ENCODE data around the gene ENPP7. TPM values are rescaled to one million over a fixed set of nuclear protein-coding genes. Genes with fewer than 3 reads are reported as not detected.

ENPP7 gene, protein sequence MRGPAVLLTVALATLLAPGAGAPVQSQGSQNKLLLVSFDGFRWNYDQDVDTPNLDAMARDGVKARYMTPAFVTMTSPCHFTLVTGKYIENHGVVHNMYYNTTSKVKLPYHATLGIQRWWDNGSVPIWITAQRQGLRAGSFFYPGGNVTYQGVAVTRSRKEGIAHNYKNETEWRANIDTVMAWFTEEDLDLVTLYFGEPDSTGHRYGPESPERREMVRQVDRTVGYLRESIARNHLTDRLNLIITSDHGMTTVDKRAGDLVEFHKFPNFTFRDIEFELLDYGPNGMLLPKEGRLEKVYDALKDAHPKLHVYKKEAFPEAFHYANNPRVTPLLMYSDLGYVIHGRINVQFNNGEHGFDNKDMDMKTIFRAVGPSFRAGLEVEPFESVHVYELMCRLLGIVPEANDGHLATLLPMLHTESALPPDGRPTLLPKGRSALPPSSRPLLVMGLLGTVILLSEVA
- not detected in 2 replicates for polyA plus RNA-seq (2014; cell fraction: cytosol; rRNA removed)
- not detected in 2 replicates for polyA plus RNA-seq (2014; cell fraction: nucleus; rRNA removed)

DNA sequence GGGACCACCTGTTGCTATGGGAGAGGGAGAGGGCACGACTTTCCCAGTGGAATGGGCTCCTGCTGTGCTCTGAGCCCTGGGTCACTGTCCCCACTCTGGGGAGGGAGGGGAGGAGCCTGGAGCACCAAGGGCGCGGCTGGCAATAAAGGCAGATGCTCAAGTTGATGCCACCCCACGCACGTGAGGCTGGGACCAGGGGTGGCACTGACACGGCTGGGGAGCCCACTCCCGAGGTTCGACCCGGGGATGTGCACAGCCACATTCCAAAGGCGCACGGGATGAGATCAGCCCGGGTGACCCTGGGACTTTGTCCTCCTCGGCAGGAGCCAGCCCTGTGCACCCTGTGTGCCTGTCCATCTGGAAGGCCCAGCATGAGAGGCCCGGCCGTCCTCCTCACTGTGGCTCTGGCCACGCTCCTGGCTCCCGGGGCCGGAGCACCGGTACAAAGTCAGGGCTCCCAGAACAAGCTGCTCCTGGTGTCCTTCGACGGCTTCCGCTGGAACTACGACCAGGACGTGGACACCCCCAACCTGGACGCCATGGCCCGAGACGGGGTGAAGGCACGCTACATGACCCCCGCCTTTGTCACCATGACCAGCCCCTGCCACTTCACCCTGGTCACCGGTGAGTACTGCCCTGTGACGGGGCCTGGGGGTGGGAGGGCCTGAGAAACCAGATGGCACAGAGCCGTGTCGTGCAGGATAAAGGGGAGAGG lies at the start of gene ENPP7:
Gene ENPP7 (plus strand): TSS at position 175 of the 715 bp plus-strand sequence. CDS start 197 bp downstream, at position 372.
- DNase-seq (ENCODE audit: low spot score): no peak

GRCh38 chr17:79681101-79681621 lies 49.6 kb upstream of the ENPP7 start:
- no peak for DNase-seq (ENCODE audit: low spot score)

DNA sequence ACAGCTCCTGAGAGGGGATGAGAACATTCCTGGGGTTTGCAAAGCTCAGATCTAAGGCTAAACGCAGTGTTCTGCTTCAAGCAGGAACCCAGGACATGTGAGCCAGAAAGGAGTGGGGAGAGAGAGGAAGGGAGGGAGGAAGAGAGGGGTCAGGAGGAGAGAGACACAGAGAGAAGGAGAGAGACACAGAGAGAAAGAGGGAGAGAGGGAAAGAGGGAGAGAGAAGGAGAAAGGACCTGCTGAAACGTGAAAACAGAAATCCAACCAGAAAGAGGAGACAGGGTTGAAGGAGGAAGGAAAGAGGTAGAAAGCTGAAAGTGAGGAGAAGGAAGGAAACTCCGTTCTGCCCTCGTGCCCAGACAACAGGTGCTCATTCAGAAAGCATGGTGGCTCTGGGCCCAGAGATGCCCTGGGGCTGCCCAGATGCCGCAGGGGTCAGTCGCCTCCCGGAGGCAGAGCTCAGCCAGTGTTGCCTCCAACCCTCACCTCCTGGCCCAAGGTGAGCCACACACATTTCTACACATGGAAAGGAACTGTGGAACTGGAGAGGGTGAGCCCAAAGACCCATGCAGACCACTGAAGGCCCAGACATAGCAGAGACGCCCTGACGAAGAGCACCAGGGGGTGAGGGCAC lies 49.0 kb upstream of the ENPP7 start:
- no peak for DNase-seq (ENCODE audit: low spot score)

DNA sequence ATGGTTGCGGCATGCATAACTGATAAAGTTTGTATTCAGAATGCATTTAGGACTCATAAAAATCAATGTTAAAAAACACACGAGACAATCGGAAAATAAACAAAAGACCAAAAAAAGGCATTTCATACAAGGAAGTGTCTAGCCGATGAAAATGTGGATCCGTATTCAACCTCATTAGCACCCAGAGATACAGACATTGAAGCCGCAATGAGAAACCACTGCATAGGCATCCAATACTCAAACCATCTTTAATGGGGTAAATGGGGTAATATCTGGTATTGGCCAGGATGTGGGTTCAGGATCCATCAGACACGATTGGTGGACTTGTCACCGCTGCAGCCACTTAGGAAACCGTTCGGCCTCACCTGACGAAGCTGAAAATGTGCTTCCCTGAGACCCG lies 47.4 kb upstream of the ENPP7 start:
- no peak for DNase-seq (ENCODE audit: low spot score)

DNA sequence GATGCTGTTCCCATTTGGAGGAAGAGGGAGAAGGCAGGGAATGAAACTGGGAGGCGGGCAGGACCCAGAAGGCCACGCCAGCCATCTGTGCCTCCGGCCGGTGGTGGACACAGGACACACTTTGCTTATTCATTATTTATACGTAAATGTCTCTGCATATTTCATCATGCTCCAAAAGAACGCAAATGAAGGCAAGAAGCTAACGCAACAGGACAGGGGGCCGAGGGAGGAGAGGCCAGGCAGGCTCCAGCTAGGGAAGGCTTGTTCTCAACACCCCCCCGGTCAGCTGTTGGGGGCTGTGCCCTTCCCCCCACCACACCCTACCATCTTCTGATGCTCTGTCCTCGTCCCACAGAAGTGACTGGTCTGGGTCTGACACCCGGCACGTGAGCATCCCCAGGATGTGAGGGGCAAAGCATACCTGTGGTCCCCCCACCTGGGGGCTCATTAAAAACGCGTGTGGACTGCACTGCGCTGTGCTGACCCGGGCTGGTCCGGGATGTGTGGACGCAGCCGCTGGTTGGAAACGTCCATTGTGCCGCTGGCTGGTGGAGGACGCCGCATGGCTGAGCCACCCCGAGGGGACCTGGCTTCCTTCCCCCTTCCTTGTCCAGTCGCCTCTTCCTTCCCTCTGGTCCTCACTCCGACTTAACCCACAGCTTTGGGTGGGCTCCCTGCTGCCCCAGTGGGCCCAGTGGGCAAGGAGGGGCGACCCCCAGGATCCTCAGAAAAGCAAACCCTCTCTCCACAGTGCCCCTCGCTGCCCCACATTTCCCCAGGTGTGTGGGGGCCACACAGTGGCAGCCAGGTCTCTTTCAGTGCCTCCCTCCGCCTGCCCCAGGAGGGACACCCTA lies 46.4 kb upstream of the ENPP7 start:
- no peak for DNase-seq (ENCODE audit: low spot score)

DNA sequence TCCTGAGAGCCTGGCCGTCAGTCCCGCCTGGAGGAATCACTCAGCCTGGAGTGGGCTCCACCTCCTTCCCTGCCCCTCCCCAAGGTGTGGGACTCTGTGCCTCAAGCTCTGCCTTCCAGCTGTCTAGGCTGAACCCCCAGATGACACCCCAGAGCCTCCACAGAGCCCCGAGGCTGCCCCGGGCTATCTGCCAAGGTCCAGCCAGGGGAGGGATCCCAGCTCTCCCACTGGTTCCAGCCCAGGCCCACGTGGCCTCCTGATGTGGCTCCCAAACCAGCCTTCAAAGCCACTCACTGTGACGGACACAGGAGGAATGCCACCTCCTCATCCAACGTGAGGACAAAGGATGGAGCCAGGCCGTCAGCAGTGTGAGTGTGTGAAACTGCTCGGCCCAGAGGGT lies 45.6 kb upstream of the ENPP7 start:
- DNase-seq (ENCODE audit: low spot score): no peak

DNA sequence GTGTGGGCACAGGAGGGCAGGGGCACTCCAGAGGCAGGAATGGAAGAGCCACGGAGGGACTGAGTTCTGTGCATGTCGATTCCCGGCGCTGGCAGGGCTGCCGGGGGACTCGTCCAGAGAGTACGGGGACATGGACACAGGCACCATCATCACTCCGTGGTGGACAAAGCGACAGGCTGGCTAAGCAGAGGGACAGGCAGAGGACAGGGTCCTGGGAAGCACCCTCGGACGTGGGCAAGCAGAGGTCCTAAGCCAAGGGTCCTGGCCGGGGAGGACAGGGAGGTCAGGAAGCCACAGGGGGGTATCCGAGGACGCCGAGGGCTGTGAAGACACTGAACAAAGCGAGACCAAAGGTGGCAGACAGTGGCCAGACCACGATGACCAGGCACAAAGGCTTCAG lies 44.3 kb upstream of the ENPP7 start:
- no peak for DNase-seq (ENCODE audit: low spot score)

DNA sequence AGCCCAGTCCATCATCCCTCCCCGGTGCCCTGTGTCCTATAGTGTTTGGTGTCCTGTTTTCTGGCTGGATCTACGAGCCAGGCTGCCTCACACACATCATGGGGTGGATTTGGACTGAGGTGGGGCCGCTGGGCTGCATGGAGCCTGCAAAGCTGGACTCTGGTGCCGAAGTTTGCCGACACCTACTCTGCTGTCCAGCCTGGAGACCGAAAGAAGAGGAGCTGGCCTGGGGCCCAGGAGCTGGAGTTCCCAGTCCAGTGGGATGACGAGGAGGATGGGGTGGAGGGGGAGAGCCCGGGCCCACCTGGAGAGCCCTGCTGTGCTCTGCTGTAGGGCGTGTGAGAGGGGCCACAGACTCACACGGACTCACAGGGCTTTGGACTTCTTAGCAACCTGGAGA lies 40.3 kb upstream of the ENPP7 start:
- no peak for DNase-seq (ENCODE audit: low spot score)

- no peak for DNase-seq (ENCODE audit: low spot score)
Observed at GRCh38 chr17:79690988-79691836, 39.5 kb upstream of the ENPP7 start.

- DNase-seq (ENCODE audit: low spot score): no peak
Observed at GRCh38 chr17:79691931-79692330, 38.8 kb upstream of the ENPP7 start.

DNA sequence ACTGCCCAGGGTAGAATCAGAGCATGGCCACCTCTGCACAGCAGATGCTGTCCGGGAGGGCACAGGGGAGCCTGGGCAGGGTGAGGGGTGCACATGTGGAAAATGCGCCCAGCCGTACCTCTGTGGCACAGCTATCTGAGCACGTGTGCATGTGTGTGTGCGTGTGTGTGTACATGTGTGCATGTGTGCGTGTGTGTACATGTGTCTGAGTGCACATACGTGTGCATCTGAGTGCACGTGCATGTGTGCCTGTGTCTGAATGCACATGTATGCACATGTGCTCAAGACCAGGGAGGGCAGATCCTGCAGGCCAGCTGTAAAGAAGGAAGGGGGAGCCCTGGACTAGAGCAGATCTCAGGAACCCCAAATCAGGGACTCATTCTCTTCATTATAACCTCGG lies 37.3 kb upstream of the ENPP7 start:
- DNase-seq (ENCODE audit: low spot score): no peak

DNA sequence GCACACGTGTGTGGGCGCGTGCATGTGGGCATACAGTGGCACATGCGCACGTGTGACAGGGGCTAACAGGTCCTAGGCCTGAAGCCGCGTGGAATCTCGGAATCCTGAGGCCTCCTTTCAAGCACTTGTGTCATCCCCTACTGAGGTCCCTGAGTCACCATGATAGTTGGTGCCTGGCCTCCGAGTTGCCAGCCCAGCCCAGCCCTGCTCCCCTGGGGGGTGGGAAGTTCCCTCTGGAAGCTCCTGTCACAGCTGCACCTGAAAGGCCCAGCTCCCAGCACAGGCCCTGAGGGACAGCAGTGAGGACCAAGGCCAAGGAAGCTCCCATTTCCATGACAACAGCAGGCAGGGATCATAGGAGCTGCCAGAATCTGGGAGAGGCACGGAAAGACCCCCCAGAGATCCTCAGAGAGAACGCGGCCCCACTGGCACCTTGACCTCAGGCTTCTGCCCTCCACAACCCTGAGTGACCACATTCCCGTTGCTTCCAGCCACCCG lies 35.4 kb upstream of the ENPP7 start:
- DNase-seq (ENCODE audit: low spot score): no peak

- DNase-seq (ENCODE audit: low spot score): no peak
Observed at GRCh38 chr17:79695797-79696609, 34.7 kb upstream of the ENPP7 start.

DNA sequence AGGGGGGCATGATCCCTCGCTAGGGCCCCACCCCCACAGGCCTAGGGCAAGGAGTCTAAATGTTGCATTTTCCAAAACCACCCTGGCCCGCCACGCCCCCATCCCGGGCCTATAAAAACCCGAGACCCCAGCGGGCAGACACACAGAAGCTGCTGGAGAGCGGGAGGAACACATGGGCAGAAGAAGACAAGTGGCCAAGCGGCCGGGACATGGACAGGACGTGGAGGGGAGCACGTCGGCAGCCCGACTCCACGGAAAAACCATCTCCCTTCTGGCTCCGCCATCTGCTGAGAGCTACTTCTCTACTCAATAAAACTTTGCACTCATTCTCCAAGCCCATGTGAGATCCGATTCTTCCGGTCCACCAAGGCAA lies 34.1 kb upstream of the ENPP7 start:
- no peak for DNase-seq (ENCODE audit: low spot score)

GRCh38 chr17:79698146-79698846 lies 32.4 kb upstream of the ENPP7 start:
- DNase-seq (ENCODE audit: low spot score): no peak

DNA sequence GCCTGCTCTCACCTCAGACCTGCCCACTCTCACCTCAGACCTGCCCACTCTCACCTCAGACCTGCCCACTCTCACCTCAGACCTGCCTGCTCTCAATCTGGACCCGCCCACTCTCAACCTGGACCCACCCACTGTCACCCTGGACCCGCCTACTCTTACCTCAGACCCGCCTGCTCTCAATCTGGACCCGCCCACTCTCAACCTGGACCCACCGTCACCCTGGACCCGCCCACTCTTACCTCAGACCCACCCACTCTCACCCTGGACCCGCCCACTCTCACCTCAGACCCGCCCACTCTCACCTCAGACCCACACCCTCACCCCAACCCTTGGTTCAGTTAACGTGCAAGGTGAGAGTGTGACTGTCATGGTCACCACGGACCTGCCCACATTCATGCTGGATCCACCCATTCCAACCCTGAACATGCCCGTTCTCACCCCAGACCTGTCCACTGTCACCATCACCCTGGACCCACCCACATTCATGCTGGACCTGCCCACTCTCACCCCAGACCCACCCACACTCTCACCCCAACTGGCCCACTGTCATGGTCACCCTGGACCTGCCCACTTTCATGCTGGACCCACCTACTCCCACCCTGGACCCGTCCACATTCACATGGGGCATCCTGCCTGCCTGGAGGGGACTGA lies 31.2 kb upstream of the ENPP7 start:
- no peak for DNase-seq (ENCODE audit: low spot score)

DNA sequence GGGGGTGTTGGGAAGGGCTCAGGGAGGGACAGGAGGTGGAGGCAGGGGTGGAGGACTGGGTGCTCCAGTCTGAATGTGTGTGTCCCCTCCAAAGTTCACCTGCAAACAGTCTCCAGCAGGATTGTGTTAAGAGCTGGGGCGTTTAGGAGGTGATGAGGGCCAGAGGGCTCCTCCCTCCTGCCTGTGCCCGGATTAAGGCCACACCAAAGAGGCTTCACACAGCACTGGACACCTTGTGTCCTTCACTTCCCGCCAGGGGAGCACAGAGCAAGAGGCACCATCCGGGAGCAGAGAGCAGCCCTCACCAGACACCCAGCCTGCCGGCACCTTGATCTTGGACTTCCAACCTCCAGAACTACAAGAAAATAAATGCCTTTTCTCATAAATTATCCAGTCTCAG lies 30.2 kb upstream of the ENPP7 start:
- no peak for DNase-seq (ENCODE audit: low spot score)

GRCh38 chr17:79702034-79702433 lies 28.7 kb upstream of the ENPP7 start:
- DNase-seq (ENCODE audit: low spot score): no peak

Measured in SK-N-DZ (cell line).